HepG2 (cell line): ENCODE measurements around the gene ADGRF1. TPM values are rescaled to one million over a fixed set of nuclear protein-coding genes. Genes with fewer than 3 reads are reported as not detected.

Experiments
- ATAC-seq: fragments of 200-7000 bp; cut with Tn5 transposase; 3 replicates; pipeline ENCODE4 v1.9.1; 2020; ENCODE audit warnings: mild to moderate bottlenecking, moderate library complexity
- BruUV-seq: library from RNA; stranded (reverse); fragments of 400-500 nt; replicated peaks from 2 replicates; lab custom pipeline; 2021; lab: Mats Ljungman, UMichigan
- CTCF ChIA-PET: fragments of 300-600 bp; formaldehyde crosslinking; extraction: SDS; loops from one replicate; lab custom pipeline; 2021; ENCODE audit warnings: low total read pairs, inconsistent platforms, low intra/inter-chr PET ratio; lab: Yijun Ruan, JAX
- POLR2A ChIA-PET: fragments of 350-600 bp; sonication (Branson Sonifier 250); formaldehyde crosslinking; loops from one replicate; lab custom pipeline; 2020; ENCODE audit warnings: antibody characterized with exemption, inconsistent platforms; lab: Yijun Ruan, JAX
- DNase-seq: peaks from one replicate; pipeline ENCODE4 v3.0.0-alpha.2; 2015; ENCODE audit warnings: low spot score
- FAIRE-seq: peaks from 3 replicates; lab custom pipeline; 2011; peaks lifted over from hg19 to GRCh38; lab: Jason Lieb, UNC
- H2AFZ ChIP-seq: one replicate; pipeline ENCODE4 v1.6.1; 2011; ENCODE audit warnings: low read length, inconsistent platforms
- H3K27ac ChIP-seq: fragments of 300-600 bp; 3 replicates; pipeline ENCODE4 v1.8.0; 2011; ENCODE audit warnings: mixed run types, mild to moderate bottlenecking, mixed read lengths, low read length, inconsistent platforms; ENCODE audit not compliant: insufficient read depth; ENCODE audit errors: extremely low read length
- H3K27me3 ChIP-seq, 2 experiments: fragments of 200-600 bp in 1 of 2; 2 replicates in 1 of 2; 3 replicates in 1 of 2; pipeline versions ENCODE4 v1.6.0 to v1.8.0; 2011; ENCODE audit warnings: low read length in 2 of 2, mild to moderate bottlenecking in 2 of 2, moderate library complexity in 2 of 2, inconsistent platforms in 1 of 2; ENCODE audit not compliant: insufficient read depth in 2 of 2, control insufficient read depth in 1 of 2
- H3K36me3 ChIP-seq, 2 experiments: fragments of 200-600 bp in 1 of 2; replicated peaks in 1 of 2; 2 replicates in 1 of 2; 3 replicates in 1 of 2; pipeline versions ENCODE4 v1.5.1 to v1.8.0; 2011; ENCODE audit warnings: low read length in 2 of 2, inconsistent platforms in 1 of 2; ENCODE audit not compliant: insufficient read depth in 2 of 2, control insufficient read depth in 1 of 2
- H3K4me1 ChIP-seq: 2 replicates; pipeline ENCODE4 v1.5.1; 2012; ENCODE audit warnings: low read length, inconsistent platforms; ENCODE audit not compliant: insufficient read depth
- H3K4me2 ChIP-seq: 2 replicates; pipeline ENCODE4 v1.6.0; 2011; ENCODE audit warnings: low read depth, low read length, inconsistent platforms
- H3K4me3 ChIP-seq, 3 experiments: fragments of 200-600 bp in 1 of 3; sonication (generic), shearing (Covaris generic) in 1 of 3; replicated peaks in 1 of 3; 2 replicates each; pipeline ENCODE4 v1.5.1; 2011 to 2016; ENCODE audit warnings: low read length in 3 of 3, inconsistent platforms in 2 of 3, low read depth in 2 of 3, mild to moderate bottlenecking in 2 of 3, control low read depth in 1 of 3, mixed read lengths in 1 of 3; ENCODE audit not compliant: insufficient read depth in 1 of 3
- H3K79me2 ChIP-seq: one replicate; pipeline ENCODE4 v1.6.1; 2011; ENCODE audit warnings: low read length, inconsistent platforms; ENCODE audit not compliant: insufficient read depth
- H3K9ac ChIP-seq: 2 replicates; pipeline ENCODE4 v1.6.0; 2011; ENCODE audit warnings: mild to moderate bottlenecking, low read depth, low read length, inconsistent platforms; ENCODE audit not compliant: insufficient read depth
- H3K9me3 ChIP-seq: 2 replicates; pipeline ENCODE4 v1.5.1; 2012; ENCODE audit warnings: mild to moderate bottlenecking, low read length
- H4K20me1 ChIP-seq: 2 replicates; pipeline ENCODE4 v1.6.0; 2011; ENCODE audit warnings: inconsistent platforms, mild to moderate bottlenecking, low read length, moderate library complexity; ENCODE audit not compliant: insufficient read depth
- ATF7-NPFF ChIP-seq: sonication (generic); formaldehyde crosslinking; IDR thresholded peaks from 2 replicates; pipeline ENCODE4 v1.8.1; 2023; ENCODE audit warnings: mild to moderate bottlenecking, low read depth, missing genetic modification reagents, moderate library complexity
- CBX5 ChIP-seq: sonication (generic); formaldehyde crosslinking; IDR thresholded peaks from 2 replicates; pipeline ENCODE4 v1.4.0; 2020; ENCODE audit warnings: missing genetic modification reagents, borderline replicate concordance
- HDAC2 ChIP-seq: sonication (generic); formaldehyde crosslinking; IDR thresholded peaks from 2 replicates; pipeline ENCODE4 v1.4.0; 2020; ENCODE audit warnings: missing genetic modification reagents
- HHEX ChIP-seq: IDR thresholded peaks from 2 replicates; pipeline ENCODE4 v1.6.1; 2016; ENCODE audit warnings: control low read depth
- HIC2 ChIP-seq: sonication (generic); formaldehyde crosslinking; IDR thresholded peaks from 2 replicates; pipeline ENCODE4 v1.9.0; 2022; ENCODE audit warnings: low read depth, missing genetic modification reagents
- HNF4G ChIP-seq, 2 experiments: sonication (generic) in 1 of 2; formaldehyde crosslinking in 1 of 2; IDR thresholded peaks; 2 replicates each; pipeline versions ENCODE4 v1.4.0 to v1.6.1; 2011 to 2020; ENCODE audit warnings: borderline replicate concordance in 2 of 2, low read depth in 2 of 2, mild to moderate bottlenecking in 2 of 2, low read length in 1 of 2, missing genetic modification reagents in 1 of 2, moderate library complexity in 1 of 2
- IRF2 ChIP-seq: IDR thresholded peaks from 2 replicates; pipeline ENCODE4 v1.6.1; 2018; ENCODE audit warnings: missing genetic modification reagents, missing compliant biosample characterization
- MAX ChIP-seq: IDR thresholded peaks from 2 replicates; pipeline ENCODE4 v1.6.1; 2012; ENCODE audit warnings: inconsistent platforms
- MAZ ChIP-seq, 2 experiments: sonication (generic) in 1 of 2; formaldehyde crosslinking in 1 of 2; IDR thresholded peaks; 2 replicates each; pipeline versions ENCODE4 v1.5.0 to v1.6.1; 2012 to 2020; ENCODE audit warnings: low read depth in 2 of 2, mild to moderate bottlenecking in 2 of 2, borderline replicate concordance in 1 of 2, improper control_type of control experiment in 1 of 2, low read length in 1 of 2, missing genetic modification reagents in 1 of 2, moderate library complexity in 1 of 2
- NRL ChIP-seq: sonication (generic); formaldehyde crosslinking; IDR thresholded peaks from 2 replicates; pipeline ENCODE4 v1.5.0; 2020; ENCODE audit warnings: missing genetic modification reagents, mild to moderate bottlenecking, moderate library complexity, borderline replicate concordance
- PLRG1 ChIP-seq: fragments of 450-650 bp; conservative IDR thresholded peaks from 2 replicates; pipeline ENCODE4 v1.6.1; 2016
- SALL1 ChIP-seq: sonication (generic); formaldehyde crosslinking; IDR thresholded peaks from 2 replicates; pipeline ENCODE4 v1.8.0; 2022; ENCODE audit warnings: mild to moderate bottlenecking, missing genetic modification reagents
- SP1 ChIP-seq, 2 experiments: fragments of 450-650 bp in 1 of 2; sonication (generic) in 1 of 2; formaldehyde crosslinking in 1 of 2; IDR thresholded peaks; 2 replicates each; pipeline versions ENCODE4 v1.4.0 to v1.6.1; 2016 to 2020; ENCODE audit warnings: missing genetic modification reagents in 1 of 2
- STAT5B ChIP-seq: sonication (generic); formaldehyde crosslinking; IDR thresholded peaks from 2 replicates; pipeline ENCODE4 v1.4.0; 2020; ENCODE audit warnings: missing genetic modification reagents
- ZEB1 ChIP-seq: IDR thresholded peaks from 2 replicates; pipeline ENCODE4 v1.6.1; 2012; ENCODE audit warnings: mild to moderate bottlenecking, low read depth, inconsistent platforms; ENCODE audit not compliant: insufficient replicate concordance
- ZFP91 ChIP-seq: sonication (generic); formaldehyde crosslinking; IDR thresholded peaks from 2 replicates; pipeline ENCODE4 v1.9.0; 2022; ENCODE audit warnings: missing genetic modification reagents, mild to moderate bottlenecking, borderline replicate concordance
- ZNF274 ChIP-seq: sonication (generic); formaldehyde crosslinking; IDR thresholded peaks from 2 replicates; pipeline ENCODE4 v1.5.1; 2020; ENCODE audit warnings: mild to moderate bottlenecking, missing genetic modification reagents
- ZNF30 ChIP-seq: sonication (generic); formaldehyde crosslinking; IDR thresholded peaks from 2 replicates; pipeline ENCODE4 v1.5.0; 2020; ENCODE audit warnings: mild to moderate bottlenecking, missing genetic modification reagents
- ZNF510 ChIP-seq: sonication (generic); formaldehyde crosslinking; IDR thresholded peaks from 2 replicates; pipeline ENCODE4 v1.4.0; 2020; ENCODE audit warnings: low read depth, mild to moderate bottlenecking, missing genetic modification reagents
- WGBS: methylation state at CpG from one replicate; pipeline ENCODE4 v1.1.6; 2017; ENCODE audit warnings: low lambda C conversion rate; 5-methylcytosine and 5-hydroxymethylcytosine counted together
- in situ Hi-C: cut with HindIII; loops from 2 replicates; pipeline ENCODE4 v1.10.0; 2017; ENCODE audit warnings: low pct_unique_long_range_greater_than_20kb; ENCODE audit not compliant: extremely low pct_ligation_motif_present
- intact Hi-C: fragments of 100-400 bp; cut with micrococcal nuclease; formaldehyde crosslinking; loops from one replicate; pipeline ENCODE4 v1.10.0; 2022; ENCODE audit not compliant: unreplicated experiment
- polyA plus RNA-seq, 8 experiments: library from polyadenylated mRNA; depleted of rRNA in 3 of 8; stranded (reverse) in 7 of 8; unstranded in 1 of 8; fragments of >200 nt; fragmentation: Illumina TruSeq in 4 of 8; extraction: Trizol in 4 of 8; gene quantifications; 2 replicates each; pipeline versions ENCODE4 v1.2.1 to v1.2.3, GENCODE V29; 2011 to 2016; ENCODE audit warnings: low read depth in 4 of 8, missing spikeins in 1 of 8, mixed read lengths in 1 of 8; ENCODE audit not compliant: insufficient read depth in 1 of 8
- total RNA-seq, 5 experiments: library from RNA; depleted of rRNA; stranded (reverse); fragments of >200 nt; fragmentation: Illumina TruSeq; extraction: Trizol; gene quantifications; 2 replicates each; pipeline ENCODE4 v1.2.3, GENCODE V29; 2016; ENCODE audit warnings: low read depth in 1 of 5

The ADGRF1 gene
- total and polyA plus RNA-seq, 2 of the 13 experiments (the other 11 are each of a cell fraction or from before 2014, with no cell fraction given) = not detected

- Histone ChIP-seq H2AFZ (peak overlapping the region; percentile 19), H3K9ac (peak overlapping the region; percentile 17; the same call in 1 of the 2 replicates), H3K4me3 (peak overlapping the region in 1 of 3 experiments; percentile 26; a peak in 2 of 6 replicates), H3K27me3 (no peaks in the 10 kb centered on the region), H3K4me2 (peak overlapping the region; percentile 50), H3K79me2 (no peaks in the 10 kb centered on the region), H3K36me3 (no peaks in the 10 kb centered on the region), H3K4me1 (peaks cover 32% of the 10 kb centered on the region), H3K27ac (peak overlapping the region; percentile 62), H3K9me3 (no peaks in the 10 kb centered on the region), H4K20me1 (no peaks in the 10 kb centered on the region)
- ATAC-seq = peak; percentile 93
- intact Hi-C loops (no loop called here), in situ Hi-C loops (no loop called here)
- FAIRE-seq = peak; percentile 23
- BruUV-seq = no TSS peak
- CTCF ChIA-PET = no interaction called here
- 46% methylated on average over 5 of the region's 5 CpGs for WGBS
- peak; percentile 72 for DNase-seq
- POLR2A ChIA-PET = interaction anchor here (0.8 to 3.2 kb wide), 9 partner anchors 8 to 416 kb away, joined by 3 to 48 read pairs (median 4); partner anchors contain the start of gene CD2AP
- TF ChIP-seq ZNF30 (CRISPR knock-in tag) (no peak), HNF4G (IDR thresholded peaks at IDR 0.05; ENCODE audit: borderline replicate concordance, low read depth, low read length) (peak; percentile 88), HNF4G (CRISPR knock-in tag; IDR thresholded peaks at IDR 0.05; ENCODE audit: borderline replicate concordance, low read depth) (peak; percentile 72; the same call in 1 of the 2 replicates), STAT5B (CRISPR knock-in tag) (no peak), HIC2 (CRISPR knock-in tag) (peak; percentile 46; the same call in 1 of the 2 replicates), SP1 (IDR thresholded peaks at IDR 0.05) (no peak), SP1 (CRISPR knock-in tag; IDR thresholded peaks at IDR 0.05) (no peak), NRL (CRISPR knock-in tag) (0 out of 2 replicates have a peak, but pooled peaks have one; percentile 18), CBX5 (CRISPR knock-in tag) (no peak), SALL1 (CRISPR knock-in tag) (peak; percentile 93), ZNF510 (no peak), HHEX (CRISPR knock-in tag) (no peak), ZNF274 (CRISPR knock-in tag) (0 out of 2 replicates have a peak, but pooled peaks have one; percentile 33), ZEB1 (no peak), ZFP91 (CRISPR knock-in tag) (peak; percentile 81), PLRG1 (no peak), HDAC2 (CRISPR knock-in tag) (peak; percentile 62), ATF7-NPFF (CRISPR knock-in tag) (no peak), MAZ (IDR thresholded peaks at IDR 0.05; ENCODE audit: borderline replicate concordance, low read depth, low read length) (no peak), MAZ (CRISPR knock-in tag; IDR thresholded peaks at IDR 0.05; ENCODE audit: low read depth) (no peak), IRF2 (peak; percentile 49; the same call in 1 of the 2 replicates), MAX (peak; percentile 7)
These were observed 19.5 kb upstream of the ADGRF1 start for GRCh38 chr6:47061309-47062300.
